ENCODE results near the gene TOLLIP. TPM values are rescaled to one million over a fixed set of nuclear protein-coding genes. Genes with fewer than 3 reads are reported as not detected.

Gene TOLLIP
- polyA plus RNA-seq, 2 of the 4 experiments (the other 2 are of a cell fraction), result 26.5 to 37.9 TPM

DNA sequence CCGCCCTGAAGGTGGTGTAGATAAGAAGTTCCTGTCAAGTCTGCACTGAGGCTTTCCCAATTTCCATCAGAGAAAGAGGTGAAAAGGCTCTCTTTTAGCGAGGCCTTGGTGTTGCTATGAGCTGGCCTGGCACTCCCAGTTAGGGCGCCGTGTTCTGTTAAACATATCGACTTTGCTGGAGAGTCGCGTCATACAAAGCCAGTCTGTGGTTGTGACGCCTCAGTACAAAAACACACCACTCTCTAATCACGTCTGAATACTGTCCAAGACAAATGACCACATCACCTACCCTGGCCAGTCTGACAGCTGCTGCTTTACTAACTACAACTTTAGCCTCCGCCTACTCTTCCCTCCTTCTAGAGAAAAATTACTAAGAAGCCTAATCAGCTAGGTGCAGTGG is 8.0 kb upstream of the TOLLIP start:
- no peaks in the 10 kb centered on the region for H3K4me1 ChIP-seq
- TF ChIP-seq, protein P1, sequence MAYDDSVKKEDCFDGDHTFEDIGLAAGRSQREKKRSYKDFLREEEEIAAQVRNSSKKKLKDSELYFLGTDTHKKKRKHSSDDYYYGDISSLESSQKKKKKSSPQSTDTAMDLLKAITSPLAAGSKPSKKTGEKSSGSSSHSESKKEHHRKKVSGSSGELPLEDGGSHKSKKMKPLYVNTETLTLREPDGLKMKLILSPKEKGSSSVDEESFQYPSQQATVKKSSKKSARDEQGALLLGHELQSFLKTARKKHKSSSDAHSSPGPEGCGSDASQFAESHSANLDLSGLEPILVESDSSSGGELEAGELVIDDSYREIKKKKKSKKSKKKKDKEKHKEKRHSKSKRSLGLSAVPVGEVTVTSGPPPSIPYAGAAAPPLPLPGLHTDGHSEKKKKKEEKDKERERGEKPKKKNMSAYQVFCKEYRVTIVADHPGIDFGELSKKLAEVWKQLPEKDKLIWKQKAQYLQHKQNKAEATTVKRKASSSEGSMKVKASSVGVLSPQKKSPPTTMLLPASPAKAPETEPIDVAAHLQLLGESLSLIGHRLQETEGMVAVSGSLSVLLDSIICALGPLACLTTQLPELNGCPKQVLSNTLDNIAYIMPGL (CRISPR knock-in tag; IDR thresholded peaks at IDR 0.05; ENCODE audit: borderline replicate concordance), result no peak
- TF ChIP-seq, protein P2, sequence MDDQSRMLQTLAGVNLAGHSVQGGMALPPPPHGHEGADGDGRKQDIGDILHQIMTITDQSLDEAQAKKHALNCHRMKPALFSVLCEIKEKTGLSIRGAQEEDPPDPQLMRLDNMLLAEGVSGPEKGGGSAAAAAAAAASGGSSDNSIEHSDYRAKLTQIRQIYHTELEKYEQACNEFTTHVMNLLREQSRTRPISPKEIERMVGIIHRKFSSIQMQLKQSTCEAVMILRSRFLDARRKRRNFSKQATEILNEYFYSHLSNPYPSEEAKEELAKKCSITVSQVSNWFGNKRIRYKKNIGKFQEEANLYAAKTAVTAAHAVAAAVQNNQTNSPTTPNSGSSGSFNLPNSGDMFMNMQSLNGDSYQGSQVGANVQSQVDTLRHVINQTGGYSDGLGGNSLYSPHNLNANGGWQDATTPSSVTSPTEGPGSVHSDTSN (IDR thresholded peaks at IDR 0.05), result no peak
- TF ChIP-seq RCOR1 (IDR thresholded peaks at IDR 0.05; ENCODE audit: low read depth, low read length) (no peak), HEYL (CRISPR knock-in tag; IDR thresholded peaks at IDR 0.05) (no peak), MYC (IDR thresholded peaks at IDR 0.05; ENCODE audit: borderline replicate concordance, low read length) (no peak), RFX5 (IDR thresholded peaks at IDR 0.05) (no peak), CHD4 (IDR thresholded peaks at IDR 0.05; ENCODE audit: borderline replicate concordance) (no peak), TFCP2L1 (CRISPR knock-in tag; IDR thresholded peaks at IDR 0.05) (no peak), ESRRA (IDR thresholded peaks at IDR 0.05; ENCODE audit: borderline replicate concordance, low read length) (no peak), ZFP36 (IDR thresholded peaks at IDR 0.05; ENCODE audit: borderline replicate concordance, partially characterized antibody) (no peak), JUNB (IDR thresholded peaks at IDR 0.05) (no peak), POLR2AphosphoS2 (conservative IDR thresholded peaks at IDR 0.05; ENCODE audit: low read length) (no peak), HOXB13 (CRISPR knock-in tag; IDR thresholded peaks at IDR 0.05; ENCODE audit: low read depth) (no peak), ZNF302 (CRISPR knock-in tag; IDR thresholded peaks at IDR 0.05) (no peak)
- TF ChIP-seq, protein P3, sequence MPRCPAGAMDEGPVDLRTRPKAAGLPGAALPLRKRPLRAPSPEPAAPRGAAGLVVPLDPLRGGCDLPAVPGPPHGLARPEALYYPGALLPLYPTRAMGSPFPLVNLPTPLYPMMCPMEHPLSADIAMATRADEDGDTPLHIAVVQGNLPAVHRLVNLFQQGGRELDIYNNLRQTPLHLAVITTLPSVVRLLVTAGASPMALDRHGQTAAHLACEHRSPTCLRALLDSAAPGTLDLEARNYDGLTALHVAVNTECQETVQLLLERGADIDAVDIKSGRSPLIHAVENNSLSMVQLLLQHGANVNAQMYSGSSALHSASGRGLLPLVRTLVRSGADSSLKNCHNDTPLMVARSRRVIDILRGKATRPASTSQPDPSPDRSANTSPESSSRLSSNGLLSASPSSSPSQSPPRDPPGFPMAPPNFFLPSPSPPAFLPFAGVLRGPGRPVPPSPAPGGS (IDR thresholded peaks at IDR 0.05), result no peak
- TF ChIP-seq, protein P4, sequence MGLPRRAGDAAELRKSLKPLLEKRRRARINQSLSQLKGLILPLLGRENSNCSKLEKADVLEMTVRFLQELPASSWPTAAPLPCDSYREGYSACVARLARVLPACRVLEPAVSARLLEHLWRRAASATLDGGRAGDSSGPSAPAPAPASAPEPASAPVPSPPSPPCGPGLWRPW (IDR thresholded peaks at IDR 0.05), result no peak
- TF ChIP-seq, protein P5, sequence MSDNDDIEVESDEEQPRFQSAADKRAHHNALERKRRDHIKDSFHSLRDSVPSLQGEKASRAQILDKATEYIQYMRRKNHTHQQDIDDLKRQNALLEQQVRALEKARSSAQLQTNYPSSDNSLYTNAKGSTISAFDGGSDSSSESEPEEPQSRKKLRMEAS (IDR thresholded peaks at IDR 0.05), result no peak
- TF ChIP-seq, protein P6, sequence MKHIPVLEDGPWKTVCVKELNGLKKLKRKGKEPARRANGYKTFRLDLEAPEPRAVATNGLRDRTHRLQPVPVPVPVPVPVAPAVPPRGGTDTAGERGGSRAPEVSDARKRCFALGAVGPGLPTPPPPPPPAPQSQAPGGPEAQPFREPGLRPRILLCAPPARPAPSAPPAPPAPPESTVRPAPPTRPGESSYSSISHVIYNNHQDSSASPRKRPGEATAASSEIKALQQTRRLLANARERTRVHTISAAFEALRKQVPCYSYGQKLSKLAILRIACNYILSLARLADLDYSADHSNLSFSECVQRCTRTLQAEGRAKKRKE (CRISPR knock-in tag; IDR thresholded peaks at IDR 0.05; ENCODE audit: low read depth), result no peak
- 77% methylated on average over 10 of the region's 10 CpGs for WGBS (ENCODE audit: missing lambda C conversion rate)
- ChIA-PET POLR2A (no interaction called here), CTCF (interaction anchor here (1.9 kb wide), 1 partner anchor 75 kb away, joined by 4 read pairs; no protein-coding TSS in a partner anchor)
- no peak for FAIRE-seq
- no peak for ATAC-seq
- H3K4me3 ChIP-seq, result no peak overlapping the region
- DNase-seq (ENCODE audit: low read depth in 1 of 2, low spot score in 1 of 2), result no peak
- H3K9me3 ChIP-seq, result peaks cover 2% of the 10 kb centered on the region; the same call in 2 of the 3 replicates
- H3K27ac ChIP-seq, result no peak overlapping the region
- no peak overlapping the region for H3K4me2 ChIP-seq

DNA sequence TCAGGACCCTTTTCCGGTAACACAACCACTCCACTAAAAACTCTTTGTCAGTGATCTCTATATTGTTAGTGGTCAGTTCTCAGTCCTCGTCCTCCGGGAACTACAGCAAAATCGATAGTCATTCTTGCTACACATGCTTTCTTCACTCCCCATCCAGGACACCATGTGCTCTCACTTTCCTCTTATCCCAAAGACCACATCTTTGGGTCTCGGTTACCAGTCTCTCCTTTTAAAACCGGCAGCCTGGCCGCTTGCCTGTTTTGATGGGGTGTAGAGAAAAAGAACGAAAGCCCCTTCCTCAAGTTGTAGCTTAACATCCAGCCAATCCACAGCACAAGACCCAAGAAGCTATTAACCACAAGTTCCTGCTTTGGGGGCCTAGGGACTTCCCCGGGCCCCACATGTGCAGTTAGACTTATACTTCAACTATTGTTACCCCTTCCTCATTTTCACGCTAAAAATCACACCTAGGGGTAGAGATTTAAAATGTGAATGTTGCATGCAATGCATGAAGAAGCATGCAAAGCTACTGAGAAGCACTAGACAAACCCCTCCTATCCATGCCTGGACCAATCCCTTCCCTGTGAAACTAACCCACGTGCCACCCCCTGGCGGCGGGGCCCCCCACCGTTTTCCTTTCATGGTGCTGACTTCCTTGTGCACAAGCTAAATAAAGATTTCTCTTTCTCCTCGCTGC is 1.5 kb upstream of the TOLLIP start:
- POLR2A ChIA-PET, result no interaction called here
- 90% methylated on average over 15 of the region's 15 CpGs for WGBS (ENCODE audit: missing lambda C conversion rate)
- FAIRE-seq, result no peak
- no peak for DNase-seq (ENCODE audit: low read depth in 1 of 2, low spot score in 1 of 2)
- no peak for ATAC-seq
- no peak overlapping the region; the same call in 2 of the 3 replicates for H3K4me2 ChIP-seq
- no peak overlapping the region for H3K27ac ChIP-seq
- TF ChIP-seq ZSCAN20 (CRISPR knock-in tag; IDR thresholded peaks at IDR 0.05) (no peak), HDAC2 (IDR thresholded peaks at IDR 0.05) (no peak), NR3C1 (IDR thresholded peaks at IDR 0.05) (no peak), SREBF2 (IDR thresholded peaks at IDR 0.05) (no peak), RNF2 (IDR thresholded peaks at IDR 0.05; ENCODE audit: borderline replicate concordance, low read depth) (no peak), TFCP2L1 (CRISPR knock-in tag; IDR thresholded peaks at IDR 0.05) (no peak), MYC (IDR thresholded peaks at IDR 0.05; ENCODE audit: borderline replicate concordance, low read length) (no peak), GATA3 (IDR thresholded peaks at IDR 0.05; ENCODE audit: borderline replicate concordance) (no peak), FOSL2 (IDR thresholded peaks at IDR 0.05) (no peak), FOSL2 (CRISPR knock-in tag; IDR thresholded peaks at IDR 0.05) (no peak)
- TF ChIP-seq, protein P5 (IDR thresholded peaks at IDR 0.05), result no peak
- H3K4me1 ChIP-seq, result peaks cover 9% of the 10 kb centered on the region
- H3K4me3 ChIP-seq, result no peak overlapping the region
- peaks cover 16% of the 10 kb centered on the region; the same call in 1 of the 3 replicates for H3K9me3 ChIP-seq
- CTCF ChIA-PET, result interaction anchor here (1.1 kb wide), 1 partner anchor 10 kb away, joined by 3 read pairs; no protein-coding TSS in a partner anchor

All from A549 (cell line).